GM12892 (cell line): ENCODE measurements around the gene HOXA4.

Experiments used
- POLR2A ChIP-seq: IDR thresholded peaks from 2 replicates; pipeline ENCODE4 v1.6.1; 2011; ENCODE audit warnings: low read depth, low read length, control low read depth
- POLR2AphosphoS5 ChIP-seq: IDR thresholded peaks from 2 replicates; pipeline ENCODE4 v1.6.1; 2011; ENCODE audit warnings: low read depth, low read length, control low read depth
- TAF1 ChIP-seq: IDR thresholded peaks from 2 replicates; pipeline ENCODE4 v1.6.1; 2011; ENCODE audit warnings: low read depth, mild to moderate bottlenecking, control low read depth, low read length, borderline replicate concordance

DNA sequence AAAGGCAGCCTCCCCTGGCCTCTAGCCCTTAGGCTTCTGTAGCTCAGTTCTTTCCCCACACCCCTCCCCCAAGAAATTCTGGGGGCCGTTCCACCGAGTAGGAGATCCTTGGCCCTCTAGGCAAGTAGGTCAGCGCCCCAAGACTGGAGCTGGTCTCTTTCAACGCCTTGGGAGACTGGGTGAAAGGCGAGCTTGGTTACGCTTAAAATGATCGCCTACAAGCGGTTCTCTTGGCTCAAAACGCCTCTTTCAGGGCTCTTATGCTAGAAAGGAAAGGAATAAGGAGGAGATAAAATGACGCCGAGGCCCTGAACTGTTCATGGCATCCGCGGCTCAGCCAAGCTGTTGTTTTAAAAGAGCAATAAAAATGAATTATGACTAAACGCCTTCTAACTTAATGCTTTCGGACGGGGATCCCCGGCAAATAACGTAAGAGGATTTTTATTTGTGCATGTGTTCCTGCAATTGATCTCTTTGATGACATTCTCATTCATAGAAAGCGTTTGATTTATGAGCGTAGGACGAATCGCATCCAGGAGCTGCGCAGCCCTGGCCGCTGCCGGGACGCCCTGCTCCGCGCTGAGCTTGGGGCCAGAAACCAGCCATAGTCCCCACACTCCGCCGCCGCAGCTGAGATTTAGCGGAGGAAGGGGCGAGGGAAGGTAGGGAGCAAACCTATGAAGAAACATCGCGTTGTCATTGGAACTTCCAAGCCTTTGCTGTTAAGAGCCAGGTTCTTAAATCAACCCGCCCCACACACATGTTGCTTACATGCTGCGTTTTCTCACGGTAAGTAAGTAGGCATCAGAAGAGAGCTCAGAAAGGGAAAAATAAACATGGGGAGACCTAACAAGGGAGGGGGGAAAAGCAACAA, 31.7 kb downstream of the HOXA4 start:
- TF ChIP-seq POLR2AphosphoS5 (no peak), POLR2A (no peak), TAF1 (no peak)
